Cortex of kidney (tissue), 1 donor: ENCODE data around the gene ACBD6.
"Not testable (repeated sequence)": the region's sequence is repeated elsewhere in the genome, so short reads cannot be mapped to it uniquely, and the experiment has no call there.

Experiments
- DNase-seq: peaks from one replicate; lab custom pipeline; 2025; lab: John Stamatoyannopoulos, UW

The ACBD6 gene

GRCh38 chr1:180489313-180489712 lies 13.1 kb downstream of the ACBD6 start:
- DNase-seq: no peak

DNA sequence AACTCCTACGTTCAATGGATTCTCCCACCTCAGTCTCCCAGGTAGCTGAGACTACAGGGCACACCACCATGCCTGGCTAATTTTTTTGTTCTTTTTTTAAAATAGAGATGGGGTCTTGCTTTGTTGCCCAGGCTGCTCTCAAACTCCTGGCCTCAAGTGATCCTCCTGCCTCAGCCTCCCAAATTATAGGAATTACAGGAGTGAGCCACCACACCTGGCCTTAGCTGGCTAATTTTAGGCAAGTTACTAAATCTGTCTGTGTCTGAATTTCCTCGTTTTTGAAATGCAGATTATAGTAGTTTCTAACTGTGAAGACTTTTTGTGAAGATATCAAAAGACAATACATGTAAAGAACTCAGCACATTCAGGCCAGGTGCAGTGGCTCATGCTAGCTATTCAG lies 13.7 kb downstream of the ACBD6 start:
- no peak for DNase-seq

- DNase-seq: no peak
Observed at GRCh38 chr1:180486092-180486491, 16.3 kb downstream of the ACBD6 start.

GRCh38 chr1:180484490-180484889 lies 17.9 kb downstream of the ACBD6 start:
- no peak for DNase-seq

DNA sequence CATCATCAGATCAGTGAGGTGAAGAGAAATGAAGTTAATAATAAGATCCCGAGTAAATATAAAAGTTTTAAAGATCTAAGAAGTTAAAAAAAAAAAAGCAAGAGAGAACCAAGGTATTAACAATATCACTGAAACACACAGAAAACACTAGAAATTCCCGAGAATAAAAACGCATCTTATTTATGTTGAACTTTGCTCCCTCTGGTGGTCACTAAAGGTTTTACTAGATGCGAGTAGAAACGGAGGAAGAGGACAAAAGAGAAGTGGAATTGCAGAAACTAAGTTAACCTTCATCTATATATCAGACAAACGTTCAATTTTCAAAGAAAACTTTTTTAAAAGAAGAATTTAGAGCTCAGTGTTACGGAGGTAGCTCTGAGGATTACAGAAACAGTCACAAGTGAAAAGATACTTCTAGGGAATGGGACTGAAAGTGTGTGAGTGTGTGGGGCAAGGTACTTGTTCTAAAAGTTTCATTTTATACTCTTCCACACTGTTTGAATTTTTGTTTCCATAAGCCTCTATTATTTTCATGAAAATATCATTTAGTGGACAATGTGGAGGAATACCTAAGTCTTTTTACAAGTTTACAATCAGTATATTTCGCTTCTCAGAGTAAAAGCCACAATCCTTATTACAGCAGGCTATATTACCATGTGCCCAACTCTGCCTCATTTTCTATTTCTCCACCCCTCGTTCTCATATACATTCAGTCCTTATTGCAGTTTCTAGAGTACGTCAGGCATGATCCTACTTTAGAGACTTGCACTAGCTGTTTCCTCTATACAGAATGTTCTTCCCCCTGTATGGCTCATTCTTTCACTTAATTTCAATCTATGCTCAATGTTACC lies 19.7 kb downstream of the ACBD6 start:
- no peak for DNase-seq

- DNase-seq: no peak
Observed at GRCh38 chr1:180470031-180470430, 32.3 kb downstream of the ACBD6 start.

- DNase-seq: no peak
Observed at GRCh38 chr1:180468311-180468710, 34.1 kb downstream of the ACBD6 start.

DNA sequence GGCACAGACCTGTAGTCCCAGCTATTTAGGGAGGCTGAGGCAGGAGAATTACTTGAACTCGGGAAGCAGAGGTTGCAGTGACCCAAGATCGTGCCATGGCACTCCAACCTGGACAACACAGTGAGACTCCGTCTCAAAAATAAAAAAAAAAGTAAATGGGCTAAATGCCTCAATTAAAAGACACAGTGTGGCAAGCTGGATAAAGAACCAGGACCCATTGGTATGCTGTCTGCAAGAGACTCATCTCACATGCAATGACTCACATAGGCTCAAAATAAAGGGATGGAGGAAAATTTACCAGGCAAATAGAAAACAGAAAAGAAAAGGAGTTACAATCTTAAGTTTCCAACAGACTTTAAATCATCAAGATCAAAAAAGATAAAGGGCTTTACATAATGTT lies 40.3 kb downstream of the ACBD6 start:
- DNase-seq: no peak

DNA sequence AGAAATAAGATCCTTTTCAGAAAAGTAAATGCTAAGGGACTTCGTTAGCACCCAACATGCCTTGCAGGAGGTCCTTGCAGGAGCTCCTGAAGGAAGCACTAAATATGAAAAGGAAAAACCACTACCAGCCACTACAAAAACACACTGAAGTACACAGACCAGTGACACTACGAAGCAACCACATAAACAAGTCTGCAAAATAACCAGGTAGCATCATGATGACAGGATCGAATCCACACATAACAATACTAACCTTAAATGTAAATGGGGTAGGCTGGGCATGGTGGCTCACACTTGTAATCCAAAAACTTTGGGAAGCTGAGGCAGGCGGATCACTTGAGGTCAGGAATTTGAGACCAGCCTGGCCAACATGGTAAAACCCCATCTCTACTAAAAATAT lies 40.7 kb downstream of the ACBD6 start:
- not testable (repeated sequence) for DNase-seq

DNA sequence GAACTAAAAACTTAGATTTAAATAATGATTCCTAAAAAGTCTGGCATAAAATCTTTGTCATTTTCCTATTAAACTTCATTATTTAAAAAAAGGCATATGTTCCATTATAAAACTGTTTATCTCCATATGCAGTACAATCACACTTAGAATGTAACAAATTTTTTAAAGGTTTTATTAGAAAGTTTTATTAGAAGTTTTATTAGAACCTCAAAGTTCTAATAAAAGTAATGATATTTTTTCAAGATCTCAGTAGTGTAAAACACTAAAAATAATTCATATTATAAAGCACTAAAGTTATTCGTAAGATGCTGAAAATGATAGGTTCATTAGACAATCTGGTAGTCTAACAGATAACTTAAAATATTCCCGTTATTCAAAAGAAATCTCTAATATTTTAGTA lies 43.6 kb downstream of the ACBD6 start:
- no peak for DNase-seq

- DNase-seq: no peak
Observed at GRCh38 chr1:180456191-180456590, 46.2 kb downstream of the ACBD6 start.

- DNase-seq: no peak
Observed at GRCh38 chr1:180451504-180451903, 50.9 kb downstream of the ACBD6 start.

GRCh38 chr1:180444522-180444921 lies 57.9 kb downstream of the ACBD6 start:
- no peak for DNase-seq

GRCh38 chr1:180440335-180440734 lies 62.0 kb downstream of the ACBD6 start:
- no peak for DNase-seq

GRCh38 chr1:180435566-180435965 lies 66.8 kb downstream of the ACBD6 start:
- DNase-seq: no peak

DNA sequence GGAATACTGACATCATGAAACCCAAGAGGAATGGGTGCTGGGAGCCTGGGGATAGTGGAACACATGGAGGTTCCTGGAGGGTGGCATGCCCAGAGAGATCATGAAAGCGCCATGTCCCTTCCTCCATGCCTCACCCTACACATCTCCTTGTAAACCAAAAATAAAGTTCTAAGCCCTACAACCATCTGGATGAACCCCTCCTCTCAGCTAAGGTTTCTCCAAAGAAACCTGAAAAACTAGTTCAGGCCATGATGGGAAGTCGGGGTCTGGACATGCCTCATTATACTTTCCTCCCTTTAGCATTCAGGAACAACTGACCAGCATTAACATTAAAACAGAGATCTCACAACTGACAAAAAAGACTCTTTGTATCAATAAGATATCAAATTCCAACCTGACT lies 68.5 kb downstream of the ACBD6 start:
- DNase-seq: no peak

DNA sequence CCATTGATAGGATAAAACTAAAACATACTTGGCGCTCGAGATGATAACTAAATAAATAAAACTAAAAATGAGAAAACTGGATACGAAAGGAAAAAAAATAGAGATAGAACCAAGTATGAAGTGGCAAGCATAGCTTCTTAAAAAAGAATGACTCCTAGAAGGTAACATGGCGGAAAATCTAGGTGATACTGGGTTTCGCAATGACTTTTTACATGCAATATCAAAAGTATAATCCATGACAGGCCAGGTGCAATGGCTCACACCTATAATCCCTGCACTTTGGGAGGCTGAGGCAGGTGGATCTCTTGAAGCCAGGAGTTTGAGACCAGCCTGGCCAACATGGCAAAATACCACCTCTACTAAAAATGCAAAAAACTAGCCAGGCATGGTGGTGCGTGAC lies 70.7 kb downstream of the ACBD6 start:
- no peak for DNase-seq

- no peak for DNase-seq
Observed at GRCh38 chr1:180428782-180429695, 73.3 kb downstream of the ACBD6 start.

GRCh38 chr1:180425952-180426351 lies 76.4 kb downstream of the ACBD6 start:
- DNase-seq: no peak

DNA sequence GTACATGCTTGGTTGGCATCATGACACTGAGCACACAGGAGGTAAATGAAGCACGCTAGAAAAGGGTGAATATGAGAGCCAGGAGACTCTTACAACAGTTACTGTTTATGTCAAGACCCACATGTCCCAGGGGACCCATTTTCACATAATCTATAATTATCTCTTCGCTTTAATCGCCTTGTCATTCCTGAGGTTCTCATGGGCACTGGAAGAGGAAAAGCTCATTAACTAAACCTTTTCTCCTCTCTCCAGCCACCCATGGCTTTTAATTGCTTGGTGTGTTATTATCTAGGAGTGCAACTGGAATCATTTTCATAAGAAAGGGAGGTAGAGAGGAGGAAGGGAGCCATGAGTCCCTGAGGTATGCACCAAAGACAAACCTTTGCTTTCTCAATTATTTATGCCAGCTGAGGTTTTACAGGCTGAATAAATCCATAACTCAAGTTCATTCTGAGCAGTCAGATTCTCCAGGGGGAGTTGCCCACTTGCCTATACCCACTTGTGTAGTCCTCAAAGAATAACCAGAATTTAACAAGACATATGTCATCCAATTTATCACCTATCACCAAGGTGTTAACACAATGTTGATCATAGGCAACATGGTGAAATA lies 77.4 kb downstream of the ACBD6 start:
- no peak for DNase-seq

DNA sequence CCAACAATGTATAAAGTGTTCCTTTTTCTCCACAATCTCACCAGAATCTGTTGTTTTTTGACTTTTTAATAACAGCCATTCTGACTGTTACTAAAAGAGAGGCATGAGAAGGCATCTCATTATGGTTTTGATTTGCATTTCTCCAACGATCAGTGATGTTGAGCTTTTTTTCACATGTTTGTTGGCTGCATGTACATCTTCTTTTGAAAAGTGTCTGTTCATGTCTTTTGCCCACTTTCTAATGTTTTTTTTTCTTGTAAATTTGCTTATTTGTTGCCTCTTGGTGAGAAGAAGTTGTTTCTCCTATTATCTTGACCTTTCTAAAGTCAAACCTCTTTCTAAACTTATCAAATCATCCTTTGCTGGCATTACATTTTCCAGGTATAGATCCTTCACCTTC lies 80.8 kb downstream of the ACBD6 start:
- DNase-seq: no peak

DNA sequence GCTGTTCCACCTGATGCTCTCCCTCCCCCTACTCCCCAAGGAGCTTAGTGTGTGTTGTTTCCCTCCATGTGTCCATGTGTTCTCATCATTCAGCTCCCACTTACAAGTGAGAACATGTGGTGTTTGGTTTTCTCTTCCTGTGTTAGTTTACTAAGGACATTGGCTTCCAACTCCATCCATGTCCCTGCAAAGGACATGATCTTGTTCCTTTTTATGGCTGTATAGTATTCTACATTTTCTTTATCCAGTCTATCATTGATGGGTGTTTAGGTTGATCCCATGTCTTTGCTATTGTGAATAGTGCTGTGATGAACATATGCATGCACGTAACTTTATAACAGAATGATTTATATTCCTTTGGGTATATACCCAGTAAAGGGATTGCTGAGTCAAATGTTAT lies 81.2 kb downstream of the ACBD6 start:
- not testable (repeated sequence) for DNase-seq
